NCI-H82 (cell line): ENCODE data around the gene CRTAC1.

ENCODE experiments used
- DNase-seq: peaks from one replicate; lab custom pipeline; 2025; lab: John Stamatoyannopoulos, UW

CRTAC1 gene

DNA sequence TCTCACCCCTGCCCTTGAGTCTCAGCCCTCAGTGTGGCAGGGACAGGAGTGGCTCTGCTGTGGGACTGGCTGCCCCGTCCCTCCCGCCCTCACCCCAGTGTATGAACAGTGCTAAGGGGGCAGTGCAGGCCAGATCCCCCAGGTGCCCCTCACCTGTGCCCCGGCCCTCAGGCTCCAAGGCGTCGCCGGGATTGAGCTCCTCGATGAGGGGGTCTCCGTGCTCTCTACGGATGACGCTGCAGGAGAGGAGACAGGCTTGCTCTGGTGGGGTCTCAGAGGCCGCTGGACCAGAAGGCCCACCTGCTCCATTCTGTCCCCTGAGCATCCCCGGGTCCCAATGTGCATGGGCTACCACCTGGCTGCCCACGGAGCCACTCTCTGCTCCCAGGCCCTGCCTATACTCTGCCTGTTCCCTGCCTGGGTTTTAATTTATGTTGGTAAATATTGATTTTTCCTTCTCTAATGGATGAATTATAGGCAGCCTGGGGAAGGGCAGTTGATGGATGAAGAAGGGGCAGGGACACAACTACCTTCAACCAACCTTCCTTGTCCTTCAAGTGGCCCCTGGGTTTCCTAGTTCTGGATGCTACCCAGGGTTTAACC, 133.6 kb downstream of the CRTAC1 start:
- no peak for DNase-seq

DNA sequence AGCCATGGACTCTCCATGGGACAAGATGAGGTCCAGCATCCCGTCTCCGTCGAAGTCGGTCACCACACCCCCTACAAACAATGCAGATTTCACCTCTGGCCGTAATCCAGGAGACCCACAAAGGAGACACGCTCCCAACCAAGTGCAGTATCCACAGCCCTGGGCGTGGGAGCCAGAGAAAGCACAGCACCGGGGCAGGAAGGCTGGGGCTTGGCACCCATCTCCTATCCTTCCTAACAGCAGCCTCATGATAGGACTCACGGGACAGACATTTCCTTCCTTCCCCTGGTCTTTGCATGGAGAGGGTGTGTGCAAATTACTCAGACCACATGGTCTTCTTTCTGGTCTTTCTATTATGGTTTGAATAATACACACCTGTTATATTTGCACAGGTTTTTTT, 134.5 kb downstream of the CRTAC1 start:
- DNase-seq = no peak

DNA sequence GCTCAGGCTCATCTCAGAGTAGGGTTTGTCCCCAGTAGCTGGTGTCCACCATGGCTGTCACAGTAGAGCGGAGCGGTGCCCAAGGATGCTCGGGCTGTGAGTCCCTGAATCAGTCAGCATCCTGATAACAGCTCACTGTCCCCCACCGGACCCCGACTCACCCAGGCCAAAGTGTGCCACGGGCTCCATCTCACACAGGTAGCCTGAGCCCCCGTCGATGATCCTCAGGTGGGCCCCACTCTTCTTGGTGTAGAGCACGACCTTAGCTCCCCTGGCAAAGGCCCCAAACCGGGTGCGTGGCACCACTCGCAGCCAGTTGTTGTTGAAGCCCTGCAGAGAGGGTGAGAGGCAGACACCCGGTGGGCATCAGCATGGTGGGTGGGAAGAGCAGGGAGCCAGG, 135.3 kb downstream of the CRTAC1 start:
- DNase-seq = no peak

DNA sequence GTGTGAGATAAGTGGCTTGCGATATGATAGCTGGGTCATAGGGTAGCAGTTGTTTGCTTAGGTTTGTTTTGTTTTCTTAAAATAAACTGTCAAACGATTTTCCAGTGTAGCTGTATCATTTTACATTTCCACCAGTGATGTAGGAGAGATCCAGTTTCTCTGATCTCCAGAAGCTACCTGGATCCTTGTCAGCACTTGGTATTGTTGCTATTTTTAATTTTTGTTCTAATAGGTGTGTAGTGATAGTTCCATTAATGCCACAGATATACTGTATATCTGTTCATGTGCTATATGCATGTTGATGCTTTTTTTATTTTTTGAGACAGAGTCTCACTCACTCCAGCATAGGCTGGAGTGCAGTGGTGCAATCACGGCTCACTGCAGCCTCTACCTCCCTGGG, 136.3 kb downstream of the CRTAC1 start:
- DNase-seq = no peak

DNA sequence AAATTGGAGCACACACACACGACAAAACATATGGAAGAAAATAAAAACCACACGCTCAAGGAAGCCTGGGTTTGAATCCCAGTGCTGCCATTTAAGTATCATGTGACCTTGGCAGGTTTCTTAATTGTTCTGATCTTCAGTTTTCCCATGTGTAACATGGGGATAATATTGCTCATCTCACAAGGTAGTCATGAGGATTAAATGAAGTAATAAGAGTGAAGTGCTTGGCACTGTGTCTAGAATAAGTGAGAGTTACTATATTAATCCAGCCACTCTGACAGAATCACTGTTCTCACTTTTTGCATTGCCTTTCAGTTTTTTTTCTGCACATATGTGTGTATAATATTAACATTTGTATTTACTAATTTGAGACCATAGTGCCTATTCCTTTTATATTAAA, 137.5 kb downstream of the CRTAC1 start:
- DNase-seq = no peak

DNA sequence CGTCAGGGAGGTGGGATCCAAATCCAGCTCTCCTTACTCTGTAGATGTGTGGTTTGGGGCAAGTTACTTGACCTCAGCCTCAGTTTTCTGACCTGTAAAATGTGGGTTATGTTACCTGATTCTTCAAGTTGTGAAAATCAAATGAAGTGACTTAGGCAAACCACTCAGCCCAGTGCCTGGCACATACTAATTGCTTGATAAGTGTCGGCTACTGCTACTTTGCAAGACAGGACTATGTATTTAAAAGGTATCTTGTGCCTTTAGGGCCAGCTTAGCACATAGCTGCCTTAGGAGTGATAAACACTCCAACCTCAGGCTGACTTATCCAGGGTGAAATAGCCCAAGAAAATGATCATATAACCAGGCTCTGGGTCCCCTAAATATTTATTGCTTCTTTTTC, 137.9 kb downstream of the CRTAC1 start:
- no peak for DNase-seq

DNA sequence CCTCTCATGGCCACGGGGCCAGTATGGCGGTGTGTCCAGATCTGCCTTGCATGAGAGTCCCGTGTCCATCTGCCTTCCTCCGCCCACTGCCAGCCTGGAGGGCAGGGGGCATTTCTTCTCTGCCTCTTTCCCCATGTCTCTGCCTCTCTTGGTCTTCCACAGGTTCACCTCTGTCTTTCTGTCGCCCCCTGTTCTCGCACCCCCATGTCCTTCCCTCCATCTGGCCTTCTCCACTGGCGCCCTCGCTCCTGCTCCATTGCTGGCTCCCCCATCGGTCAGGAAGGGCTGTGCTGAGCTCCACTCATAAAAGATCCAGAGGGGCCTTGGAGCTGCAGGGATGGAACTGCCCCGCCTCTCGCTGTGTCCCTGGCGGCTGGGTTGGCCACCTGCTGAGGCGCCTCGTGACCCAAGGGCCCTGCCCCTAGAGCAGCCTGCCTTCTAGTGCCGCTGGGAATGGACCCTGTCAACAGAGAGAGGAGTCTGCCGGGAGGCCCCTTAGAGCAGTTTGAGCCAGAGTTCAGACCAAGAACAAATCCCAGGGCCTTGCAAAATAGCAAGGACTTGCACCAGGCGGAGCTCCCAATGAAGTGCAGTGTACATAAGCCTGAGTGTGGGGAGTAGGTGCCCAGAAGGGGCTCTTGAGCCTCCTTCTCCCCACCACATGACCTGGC, 138.8 kb downstream of the CRTAC1 start:
- DNase-seq = no peak

DNA sequence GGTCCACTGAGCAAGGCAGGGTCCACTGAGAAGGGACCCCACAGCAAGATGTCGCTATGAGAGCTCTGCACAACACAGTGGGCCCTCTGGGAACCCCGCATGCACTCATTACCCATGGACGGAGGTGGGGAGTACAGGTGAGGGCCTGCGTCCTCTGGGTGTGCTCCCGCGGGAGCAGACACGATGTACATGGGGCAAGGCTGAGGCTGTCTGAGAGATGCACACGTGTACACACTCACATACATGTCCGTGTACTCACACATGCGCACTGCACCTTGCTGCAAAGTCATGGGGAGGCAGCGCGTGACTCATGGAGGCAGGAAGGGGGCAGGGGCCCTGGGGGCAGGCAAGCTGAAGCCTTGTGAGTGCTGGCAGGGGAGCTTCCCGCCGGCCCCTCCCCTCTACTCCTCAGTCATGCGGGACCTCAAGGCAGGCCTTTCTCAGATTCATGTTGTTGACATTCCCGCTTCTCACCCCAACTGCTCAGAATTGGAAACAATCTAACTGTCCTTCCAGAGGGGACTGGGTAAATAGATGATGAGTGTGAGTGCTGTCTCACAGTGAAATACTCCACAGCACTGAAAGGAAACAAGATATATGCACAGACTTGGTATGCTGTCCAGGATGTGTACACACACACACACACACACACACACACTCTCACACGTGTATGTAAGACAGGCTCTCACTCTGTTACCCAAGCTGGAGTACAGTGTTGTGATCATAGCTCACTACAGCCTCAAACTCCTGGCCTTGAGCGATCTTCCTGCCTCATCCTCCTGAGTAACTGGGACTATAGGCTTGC, 140.8 kb downstream of the CRTAC1 start:
- no peak for DNase-seq

DNA sequence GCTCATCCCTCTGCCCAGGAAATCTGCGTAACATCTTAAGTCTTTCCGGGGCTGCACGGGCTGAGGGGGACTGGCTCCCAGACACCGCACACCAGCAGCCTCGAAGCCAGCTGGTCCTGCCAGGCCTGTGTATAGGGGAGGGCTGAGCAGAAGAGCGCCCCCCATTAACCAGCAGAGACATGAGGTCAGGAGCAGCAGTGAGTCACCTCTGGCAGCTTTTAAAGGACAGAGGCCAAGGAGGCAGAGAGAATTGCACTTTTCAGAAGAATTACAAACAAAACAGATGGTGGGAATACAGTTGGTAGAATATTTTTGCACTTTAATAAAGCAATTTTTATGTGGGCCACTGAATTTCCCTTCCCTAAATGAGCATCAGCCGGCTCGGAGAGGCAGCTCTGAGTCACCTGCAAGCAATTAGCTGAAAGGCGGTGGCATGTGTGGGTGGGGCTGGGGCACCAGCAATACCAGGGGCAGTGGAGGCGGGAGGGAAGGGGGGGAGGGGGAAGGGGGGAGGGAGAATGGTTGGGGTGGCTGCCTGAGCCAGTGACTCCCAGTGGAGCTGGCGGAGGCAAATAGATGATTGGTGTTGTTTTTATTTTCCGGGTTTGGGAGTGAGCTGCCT, 141.7 kb downstream of the CRTAC1 start:
- DNase-seq = no peak

DNA sequence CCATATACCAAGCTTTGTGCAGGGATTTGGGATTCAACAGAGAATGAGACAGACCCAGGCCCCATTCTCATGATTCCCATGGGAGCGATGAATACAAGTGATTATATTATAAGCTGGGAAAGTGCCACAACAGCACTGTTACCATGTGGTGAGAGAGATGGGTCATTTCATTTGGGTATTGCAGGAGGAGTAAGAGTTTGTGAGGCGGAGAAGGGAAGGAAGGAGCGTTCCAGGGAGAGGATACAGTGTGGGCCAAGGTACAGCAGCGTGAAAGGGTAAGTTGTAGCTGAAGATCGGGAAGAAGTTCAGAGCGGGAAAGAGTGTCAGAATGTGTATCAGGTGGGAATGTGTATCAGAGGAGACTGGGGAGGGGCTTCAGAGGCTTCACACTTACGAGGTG, 142.3 kb downstream of the CRTAC1 start:
- no peak for DNase-seq

DNA sequence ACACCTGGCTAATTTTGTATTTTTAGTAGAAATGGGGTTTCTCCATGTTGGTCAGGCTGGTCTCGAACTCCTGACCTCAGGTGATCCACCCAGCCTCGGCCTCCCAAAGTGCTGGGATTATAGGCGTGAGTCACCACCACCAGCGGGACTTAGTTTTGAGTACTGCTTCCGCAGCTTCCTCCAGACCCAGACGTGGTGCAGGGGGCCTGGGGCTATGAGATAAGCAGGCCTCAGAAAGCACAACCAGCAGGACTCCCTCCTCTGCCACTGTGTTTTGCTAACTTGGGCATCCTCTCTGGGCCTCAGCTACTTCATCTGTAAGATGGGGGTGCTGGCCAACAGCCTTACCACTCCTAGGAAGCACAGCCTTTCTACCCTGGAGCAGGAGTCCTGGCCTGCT, 143.0 kb downstream of the CRTAC1 start:
- no peak for DNase-seq

DNA sequence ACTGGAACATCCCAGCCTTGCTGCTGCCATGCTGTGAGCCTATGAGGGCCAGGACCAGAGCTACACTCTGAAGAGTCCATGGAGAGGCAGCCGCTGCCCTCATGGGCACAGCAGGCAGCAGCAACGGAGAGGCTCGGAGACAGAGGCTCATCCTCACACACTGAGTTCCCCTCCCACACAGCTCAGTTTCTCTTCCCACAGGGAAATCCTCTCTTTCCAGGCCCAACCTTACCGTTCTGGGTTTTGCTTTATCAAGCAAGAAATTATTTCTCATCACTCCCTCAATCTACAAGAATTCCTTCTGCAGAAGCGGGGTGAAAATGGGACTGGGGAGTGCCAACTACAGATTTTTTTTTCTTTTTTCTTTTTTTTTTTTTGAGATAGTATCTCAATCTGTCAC, 144.1 kb downstream of the CRTAC1 start:
- DNase-seq = no peak

DNA sequence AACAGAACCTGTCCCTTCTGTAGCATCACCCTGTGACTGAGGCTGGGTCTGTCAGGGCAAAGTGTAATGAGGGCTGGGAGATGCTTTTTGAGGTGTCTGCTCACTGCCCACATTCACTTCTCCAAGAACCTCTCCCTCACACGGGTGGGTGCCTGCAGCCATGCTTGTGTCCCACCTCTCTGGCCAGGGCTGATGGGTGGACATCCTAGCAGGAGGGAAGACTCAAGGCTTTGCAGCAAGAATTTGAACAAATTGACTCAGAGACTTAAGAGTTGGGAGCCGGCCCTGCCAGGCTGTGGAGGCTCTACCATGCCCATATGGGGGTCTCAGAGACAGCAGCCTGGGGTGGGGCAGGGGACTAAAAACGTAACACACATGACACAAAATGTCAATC, 147.3 kb downstream of the CRTAC1 start:
- DNase-seq = no peak

DNA sequence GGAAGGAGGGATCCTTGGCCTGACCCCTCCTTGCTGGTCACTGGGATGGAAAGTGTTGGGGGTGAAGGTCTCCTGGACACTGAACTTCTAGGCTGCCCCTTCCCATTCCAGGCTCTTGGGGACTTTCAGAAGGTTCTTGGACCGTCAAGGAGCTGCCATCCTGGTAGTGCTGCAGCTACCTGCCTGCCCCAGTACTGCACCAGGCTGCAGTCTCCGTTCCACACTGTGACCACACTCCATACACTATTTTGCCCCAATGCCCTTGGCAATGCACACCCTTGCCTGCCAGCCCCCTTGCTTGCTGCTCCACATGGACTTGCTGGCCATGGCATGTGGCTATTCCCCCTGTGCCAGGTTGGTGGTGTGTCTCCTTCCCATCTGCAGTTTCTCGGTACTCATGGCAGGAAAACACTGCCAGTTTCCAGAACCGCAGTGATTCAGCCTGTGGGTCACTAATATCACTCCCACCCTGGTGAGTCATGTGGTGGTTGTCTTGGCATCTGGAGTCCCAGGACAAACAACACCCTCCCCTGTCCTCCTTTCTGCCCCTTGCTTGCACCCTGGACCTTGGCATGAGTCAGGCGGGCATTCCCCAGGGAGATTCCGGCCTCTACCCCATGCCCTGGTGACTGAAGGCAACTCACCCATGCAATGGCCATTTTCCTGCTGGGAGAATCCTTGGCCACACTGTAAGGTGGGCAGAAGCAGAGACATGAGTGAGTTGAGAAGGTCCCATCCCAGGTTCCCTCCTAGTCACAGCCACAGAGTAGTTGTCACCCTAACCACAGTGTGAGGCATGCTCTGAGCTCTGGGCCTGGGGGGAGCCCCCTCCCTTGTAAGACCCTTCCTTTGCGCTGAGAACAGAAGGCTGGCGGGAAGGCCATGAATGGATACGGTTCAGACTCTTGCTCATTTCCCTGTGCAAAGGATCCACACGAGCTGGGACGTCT, 148.0 kb downstream of the CRTAC1 start:
- DNase-seq = no peak

DNA sequence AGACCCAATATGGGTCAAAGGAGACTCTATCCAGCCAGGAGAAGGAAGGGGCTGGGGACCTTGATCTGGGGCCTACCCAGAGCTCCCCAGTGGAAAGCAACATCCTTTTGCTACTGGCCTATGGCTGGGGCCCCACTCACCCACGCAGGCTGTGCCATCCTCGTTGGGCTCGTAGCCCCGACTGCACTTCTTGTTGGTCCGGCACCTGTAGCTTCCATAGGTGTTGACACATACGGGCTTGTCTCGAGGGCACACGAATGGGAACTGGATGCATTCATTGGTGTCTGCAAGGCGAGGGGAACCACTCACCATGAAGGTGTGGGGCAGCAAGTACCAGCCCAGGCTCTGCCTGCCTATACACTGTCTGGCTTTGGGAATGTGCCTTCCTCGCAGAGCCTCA, 150.3 kb downstream of the CRTAC1 start:
- DNase-seq = no peak

DNA sequence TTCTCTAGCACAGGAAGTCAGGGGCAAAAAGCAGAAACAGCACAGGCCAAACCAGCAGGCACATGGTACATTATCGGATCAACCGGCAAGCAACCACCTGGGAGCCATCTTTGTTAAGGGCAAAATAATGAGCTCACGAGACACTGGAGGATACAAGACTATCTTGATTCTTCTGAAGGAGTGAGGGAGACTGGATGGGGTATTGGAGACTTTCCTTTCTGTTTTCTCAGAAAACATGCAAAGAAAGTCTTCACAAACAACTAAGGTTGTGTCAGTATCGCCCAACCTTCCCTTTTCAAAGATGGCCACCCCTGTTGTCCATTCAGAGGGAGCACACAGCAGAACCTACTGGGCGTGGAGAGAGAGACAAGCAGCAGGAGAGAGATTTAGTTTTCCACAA, 151.2 kb downstream of the CRTAC1 start:
- DNase-seq = no peak

DNA sequence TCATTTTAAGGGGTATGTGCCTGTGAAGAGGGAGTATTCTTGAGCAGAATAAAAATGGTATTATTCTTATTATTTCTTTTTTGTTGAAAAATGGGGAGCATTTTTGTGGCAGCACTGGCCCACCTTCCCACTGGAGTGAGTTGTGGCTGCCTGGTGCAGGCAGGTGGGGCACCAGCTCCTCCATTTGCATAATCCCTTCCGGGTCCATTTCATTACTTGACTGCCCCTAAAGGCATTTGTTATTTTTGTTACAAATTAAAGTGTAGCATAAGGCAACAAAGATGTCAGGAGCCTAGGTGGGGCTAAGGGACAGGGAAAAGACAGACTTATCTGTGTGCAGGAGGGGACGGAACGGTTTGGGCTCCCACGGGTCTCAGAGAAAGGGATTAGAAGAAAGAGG, 154.0 kb downstream of the CRTAC1 start:
- peak; percentile 51 for DNase-seq

DNA sequence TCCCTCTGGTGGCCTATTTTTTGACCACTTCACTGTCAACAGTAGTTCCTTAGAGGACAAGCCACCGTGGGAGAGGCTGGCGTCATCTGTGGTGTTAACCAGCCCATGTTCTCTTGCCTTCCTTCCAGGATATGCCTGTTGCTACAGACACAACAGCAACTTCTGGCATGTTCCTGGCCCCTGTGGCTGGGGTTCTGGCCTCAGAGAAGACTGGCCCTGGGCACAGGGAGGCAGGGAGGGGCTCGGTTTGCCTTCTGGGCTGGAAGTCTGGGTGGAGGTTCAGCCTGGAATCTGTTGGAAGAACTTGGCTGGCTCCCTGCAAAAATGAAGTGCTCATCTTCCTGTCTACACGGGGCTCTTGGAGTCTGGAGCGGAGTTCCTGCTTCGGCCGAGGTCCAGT, 155.0 kb downstream of the CRTAC1 start:
- no peak for DNase-seq

DNA sequence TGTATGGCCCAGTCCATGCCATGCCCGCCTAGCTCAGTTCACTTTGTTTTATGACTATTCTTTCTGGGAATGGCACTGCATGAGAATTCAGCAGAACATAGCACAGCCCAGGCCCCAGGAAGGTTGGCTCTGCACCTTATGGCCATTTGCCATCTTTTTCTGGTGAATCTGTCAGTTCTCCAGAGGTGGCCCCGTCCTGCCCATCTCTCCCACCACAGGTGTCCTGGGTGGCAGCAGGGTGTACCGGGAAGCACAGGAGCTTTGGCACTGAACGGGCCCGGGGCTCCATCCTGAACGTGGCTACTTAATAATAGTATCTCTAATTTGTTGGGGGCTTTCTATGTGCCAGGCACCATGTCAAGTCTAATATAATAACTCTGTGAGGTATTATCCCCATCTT, 156.1 kb downstream of the CRTAC1 start:
- DNase-seq = no peak

DNA sequence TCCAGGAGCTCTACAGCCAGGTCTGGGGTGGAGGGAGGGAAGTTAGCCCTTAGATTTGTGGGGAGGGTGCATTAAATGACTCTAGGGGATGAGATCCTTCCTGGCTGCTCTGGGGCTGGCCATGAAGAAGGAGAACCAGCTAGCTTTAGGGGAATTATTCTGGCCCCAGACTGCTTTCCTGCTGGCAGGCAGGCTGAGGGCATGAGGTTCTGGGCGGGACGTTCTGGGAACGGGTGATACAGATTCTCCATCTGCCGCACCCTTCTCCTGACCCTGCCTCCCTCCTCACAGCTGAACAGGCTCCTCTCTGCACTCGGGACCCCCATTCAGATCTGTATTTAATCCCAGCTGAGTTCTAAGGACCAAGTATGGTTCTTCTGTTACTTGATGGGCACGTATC, 156.9 kb downstream of the CRTAC1 start:
- no peak for DNase-seq

DNA sequence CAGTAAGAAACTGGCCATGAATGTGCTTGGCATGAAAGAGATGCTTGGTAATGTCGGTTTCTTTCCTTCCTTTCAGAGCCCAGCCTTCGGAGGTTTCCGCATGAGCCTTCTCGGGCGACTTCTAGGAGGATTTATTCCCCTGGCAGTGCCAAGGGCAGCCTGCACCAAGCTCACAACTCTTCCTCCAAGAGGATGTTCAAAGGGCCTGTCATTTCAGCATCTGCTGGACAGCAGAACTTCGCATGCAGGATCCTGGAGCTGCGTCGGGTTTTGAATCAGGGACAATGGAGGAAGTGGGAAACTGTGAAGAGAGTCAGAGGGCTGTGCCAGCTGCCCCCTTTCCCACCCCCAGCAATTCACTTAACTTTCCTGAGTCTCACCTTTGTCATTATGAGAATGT, 159.4 kb downstream of the CRTAC1 start:
- no peak for DNase-seq
